Fibroblast of lung (primary cell): ENCODE data around the gene FUOM. TPM values are rescaled to one million over a fixed set of nuclear protein-coding genes. Genes with fewer than 3 reads are reported as not detected.

Experiments
- DNase-seq, 2 donors: peaks; one replicate each; pipeline versions ENCODE4 v3.0.0 to v3.0.0-alpha.2; 2010; ENCODE audit warnings: low read depth in 2 of 2
- H2AFZ ChIP-seq: 2 replicates; pipeline ENCODE4 v1.5.1; 2012; ENCODE audit warnings: low read length, control low read depth, inconsistent platforms
- H3K27ac ChIP-seq: 2 replicates; pipeline ENCODE4 v1.5.1; 2011; ENCODE audit warnings: low read length, control low read depth; ENCODE audit not compliant: insufficient read depth
- H3K27me3 ChIP-seq: 2 replicates; pipeline ENCODE4 v1.5.1; 2011; ENCODE audit warnings: mild to moderate bottlenecking, low read length; ENCODE audit not compliant: control insufficient read depth, insufficient read depth
- H3K36me3 ChIP-seq: 2 replicates; pipeline ENCODE4 v1.5.1; 2011; ENCODE audit warnings: low read length; ENCODE audit not compliant: control insufficient read depth, insufficient read depth
- H3K4me1 ChIP-seq: 2 replicates; pipeline ENCODE4 v1.5.1; 2011; ENCODE audit warnings: low read length; ENCODE audit not compliant: control insufficient read depth, insufficient read depth; ENCODE audit errors: extremely low read depth
- H3K4me2 ChIP-seq: 2 replicates; pipeline ENCODE4 v1.5.1; 2011; ENCODE audit warnings: low read length, control low read depth; ENCODE audit not compliant: insufficient read depth; ENCODE audit errors: extremely low read depth
- H3K4me3 ChIP-seq, 4 experiments: fragments of 200-600 bp in 1 of 4; sonication (generic) in 1 of 4; replicated peaks in 1 of 4; 2 replicates each; pipeline ENCODE4 v1.5.1; 2011 to 2016; ENCODE audit warnings: low read length in 4 of 4, low read depth in 3 of 4, mild to moderate bottlenecking in 3 of 4, control low read depth in 2 of 4, inconsistent platforms in 1 of 4, mixed read lengths in 1 of 4; ENCODE audit not compliant: insufficient read depth in 1 of 4; ENCODE audit errors: control extremely low read depth in 1 of 4
- H3K79me2 ChIP-seq: 2 replicates; pipeline ENCODE4 v1.5.1; 2012; ENCODE audit warnings: mild to moderate bottlenecking, low read length, inconsistent platforms; ENCODE audit not compliant: control insufficient read depth, insufficient read depth
- H3K9ac ChIP-seq: 2 replicates; pipeline ENCODE4 v1.5.1; 2011; ENCODE audit warnings: mild to moderate bottlenecking, low read length, control low read depth; ENCODE audit not compliant: insufficient read depth
- H3K9me3 ChIP-seq: 2 replicates; pipeline ENCODE4 v1.5.1; 2012; ENCODE audit warnings: low read depth, low read length; ENCODE audit not compliant: control insufficient read depth, insufficient read depth
- H4K20me1 ChIP-seq: 2 replicates; pipeline ENCODE4 v1.5.1; 2011; ENCODE audit warnings: low read length; ENCODE audit not compliant: control insufficient read depth, insufficient read depth; ENCODE audit errors: extremely low read depth
- CTCF ChIP-seq, 2 donors: IDR thresholded peaks in 1 of 2; conservative IDR thresholded peaks in 1 of 2; 1 replicate in 1 of 2; 2 replicates in 1 of 2; pipeline ENCODE4 v1.5.1; 2011 to 2012; ENCODE audit warnings: low read length in 2 of 2, control low read depth in 1 of 2, inconsistent platforms in 1 of 2, low read depth in 1 of 2, mild to moderate bottlenecking in 1 of 2
- EZH2 ChIP-seq: IDR thresholded peaks from 2 replicates; pipeline ENCODE4 v1.5.1; 2012; ENCODE audit warnings: low read length, control low read depth, mild to moderate bottlenecking; ENCODE audit errors: missing control alignments
- polyA plus RNA-seq, 2 donors: library from polyadenylated mRNA; depleted of rRNA in 1 of 2; stranded (reverse) in 1 of 2; unstranded in 1 of 2; fragments of >200 nt; gene quantifications; 2 replicates each; pipeline ENCODE4 v1.2.1, GENCODE V29; 2011 to 2012; ENCODE audit warnings: missing spikeins in 1 of 2
- total RNA-seq: library from RNA; depleted of rRNA; stranded (reverse); fragments of >200 nt; gene quantifications from 2 replicates; pipeline ENCODE4 v1.2.1, GENCODE V29; 2014

FUOM gene
- total and polyA plus RNA-seq, 2 donors (not counting 1 experiment from before 2014, with no cell fraction given): 14.2 to 15.0 TPM

DNA sequence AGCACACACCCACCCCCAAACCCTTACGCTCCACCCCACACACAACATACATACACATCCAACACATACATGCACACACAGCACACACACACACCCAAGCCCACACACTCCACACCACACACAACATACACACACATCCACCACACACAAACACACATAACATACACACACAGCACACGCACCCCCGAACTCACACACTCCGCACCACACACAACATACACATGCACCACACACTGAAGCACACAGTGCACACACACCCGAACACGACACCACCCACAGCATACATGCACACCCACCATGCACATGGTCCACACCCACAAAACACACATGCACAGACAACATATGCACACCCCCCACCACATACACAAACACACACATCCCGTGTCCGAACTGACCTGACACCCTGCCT lies 8.7 kb downstream of the FUOM start:
- no peak for TF ChIP-seq CTCF (conservative IDR thresholded peaks at IDR 0.05 in 1 of 2, IDR thresholded peaks at IDR 0.05 in 1 of 2; ENCODE audit: low read depth in 1 of 2, low read length in 2 of 2)
- TF ChIP-seq EZH2: no peak
- H3K4me2 ChIP-seq: no peak overlapping the region
- H2AFZ ChIP-seq: no peak overlapping the region
- H3K4me3 ChIP-seq: no peak overlapping the region
- no peak for DNase-seq
- H3K36me3 ChIP-seq: no peaks in the 10 kb centered on the region
- H3K27me3 ChIP-seq: no peaks in the 10 kb centered on the region
- no peaks in the 10 kb centered on the region for H3K4me1 ChIP-seq
- H3K9ac ChIP-seq: no peak overlapping the region
- no peaks in the 10 kb centered on the region for H3K9me3 ChIP-seq
- H3K79me2 ChIP-seq: no peaks in the 10 kb centered on the region
- H4K20me1 ChIP-seq: no peaks in the 10 kb centered on the region
- H3K27ac ChIP-seq: no peak overlapping the region

- Histone ChIP-seq H3K4me1 (no peaks in the 10 kb centered on the region), H3K79me2 (no peaks in the 10 kb centered on the region), H3K27me3 (no peaks in the 10 kb centered on the region), H3K9me3 (no peaks in the 10 kb centered on the region), H3K4me3 (no peak overlapping the region), H3K36me3 (no peaks in the 10 kb centered on the region), H3K4me2 (no peak overlapping the region), H3K9ac (no peak overlapping the region), H4K20me1 (no peaks in the 10 kb centered on the region), H2AFZ (no peak overlapping the region), H3K27ac (no peak overlapping the region)
- no peak for DNase-seq
- TF ChIP-seq CTCF (conservative IDR thresholded peaks at IDR 0.05 in 1 of 2, IDR thresholded peaks at IDR 0.05 in 1 of 2; ENCODE audit: low read depth in 1 of 2, low read length in 2 of 2): no peak
These were observed 9.9 kb downstream of the FUOM start for GRCh38 chr10:133347710-133348517.

DNA sequence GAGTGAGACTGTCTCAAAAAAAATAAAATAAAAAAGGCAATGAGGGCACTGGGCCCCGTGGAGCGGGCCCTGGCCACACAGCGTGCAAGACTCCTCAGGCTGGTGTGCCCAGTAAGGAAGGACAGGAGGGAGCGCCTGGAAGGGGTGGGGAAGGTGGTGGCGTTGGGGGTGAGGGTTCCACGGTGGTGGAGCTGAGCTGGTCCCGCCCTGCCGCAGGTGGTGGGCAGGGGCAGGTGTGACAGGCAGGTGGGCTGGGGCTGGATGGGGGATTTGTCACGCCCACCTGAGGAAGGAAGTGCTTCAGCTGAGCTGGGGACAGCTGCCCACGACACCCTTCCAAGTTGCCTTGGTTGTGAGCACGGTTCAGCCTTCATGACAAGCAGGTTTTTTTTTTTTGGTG lies 11.4 kb downstream of the FUOM start:
- H3K9ac ChIP-seq: no peak overlapping the region
- H3K9me3 ChIP-seq: no peaks in the 10 kb centered on the region
- H3K79me2 ChIP-seq: no peaks in the 10 kb centered on the region
- no peaks in the 10 kb centered on the region for H3K27me3 ChIP-seq
- H3K27ac ChIP-seq: no peak overlapping the region
- no peaks in the 10 kb centered on the region for H3K4me1 ChIP-seq
- no peaks in the 10 kb centered on the region for H3K36me3 ChIP-seq
- no peaks in the 10 kb centered on the region for H4K20me1 ChIP-seq
- no peak overlapping the region for H2AFZ ChIP-seq
- TF ChIP-seq CTCF (conservative IDR thresholded peaks at IDR 0.05 in 1 of 2, IDR thresholded peaks at IDR 0.05 in 1 of 2; ENCODE audit: low read depth in 1 of 2, low read length in 2 of 2) (no peak), EZH2 (no peak)
- H3K4me3 ChIP-seq: no peak overlapping the region
- no peak overlapping the region for H3K4me2 ChIP-seq
- DNase-seq: no peak
